Measurements from ENCODE around the gene NRSN2.

NRSN2 gene

DNA sequence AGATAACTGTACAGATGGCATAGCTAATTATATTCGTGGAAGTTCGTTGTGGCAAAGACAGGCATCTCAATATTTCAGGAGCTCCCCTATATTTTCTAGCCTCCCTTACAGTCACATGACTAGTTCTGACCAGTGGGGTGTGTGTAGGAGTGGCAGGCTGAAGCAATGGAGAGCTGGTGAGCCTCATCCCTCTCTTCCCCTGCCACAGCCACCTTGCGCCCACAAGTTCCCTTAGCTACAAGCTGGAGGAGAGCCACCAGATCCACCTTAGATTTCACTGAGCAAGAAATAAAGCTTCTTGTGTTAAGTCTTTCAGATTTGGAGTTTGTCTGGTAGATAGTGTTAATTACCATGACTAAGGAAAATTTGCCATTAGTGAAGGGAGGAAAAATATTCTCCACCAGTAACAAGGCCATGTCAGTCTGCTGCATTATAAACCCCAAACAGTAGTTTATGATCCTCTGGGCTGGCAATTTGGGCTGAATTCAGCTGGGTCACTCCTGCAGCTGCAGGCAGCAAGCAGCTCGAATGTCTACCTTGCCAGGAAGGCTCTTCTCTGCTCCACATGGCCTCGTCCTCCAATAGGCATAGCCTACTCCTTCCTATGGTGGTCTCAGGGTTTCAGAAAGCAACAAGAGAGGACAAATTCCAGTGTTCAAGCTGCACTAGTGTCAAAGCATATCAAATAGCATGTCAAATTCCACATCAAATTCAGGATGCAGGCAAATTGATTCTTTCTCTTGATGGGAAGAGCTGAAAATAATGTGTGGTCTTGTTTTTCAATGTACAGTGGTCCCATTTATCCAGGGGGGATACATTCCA is 53.8 kb downstream of the NRSN2 start:
- DNase-seq = no peak

DNA sequence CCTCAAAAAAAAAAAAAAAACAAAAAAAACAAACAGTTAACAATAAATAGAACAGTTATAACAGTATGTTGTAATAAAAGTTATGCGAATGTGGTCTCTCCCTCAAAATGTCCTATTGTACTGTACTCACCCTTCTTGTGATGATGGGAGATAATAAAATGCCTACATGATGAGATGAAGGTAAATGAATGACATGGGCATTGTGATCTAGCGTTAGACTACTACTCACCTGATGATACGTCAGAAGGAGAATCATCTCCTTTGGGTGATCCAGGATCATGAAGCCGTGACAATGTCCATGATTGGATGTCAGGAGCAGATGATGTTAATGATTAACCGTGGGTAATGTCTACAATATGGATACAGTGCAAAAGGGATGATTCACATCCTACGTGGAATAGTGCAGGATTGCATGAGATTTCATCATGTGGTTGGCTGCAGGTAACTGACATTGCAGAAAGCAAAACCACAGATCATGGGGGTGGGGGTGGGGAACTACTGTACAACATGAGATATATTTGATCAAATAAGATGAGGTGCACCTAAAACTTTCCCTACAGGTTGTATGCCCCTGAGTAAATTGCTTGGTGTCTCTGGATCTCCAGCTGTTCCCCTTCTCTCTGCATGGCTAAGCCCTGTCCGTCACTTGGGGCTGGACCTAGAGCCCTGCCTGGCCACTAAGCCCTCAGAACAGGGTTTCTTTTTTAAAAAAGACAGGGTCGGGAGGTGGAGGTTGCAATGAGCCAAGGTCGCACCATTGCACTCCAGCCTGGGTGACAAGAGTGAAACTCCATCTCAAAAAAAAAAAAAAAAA is 55.0 kb downstream of the NRSN2 start:
- peak; percentile 9 for DNase-seq

DNA sequence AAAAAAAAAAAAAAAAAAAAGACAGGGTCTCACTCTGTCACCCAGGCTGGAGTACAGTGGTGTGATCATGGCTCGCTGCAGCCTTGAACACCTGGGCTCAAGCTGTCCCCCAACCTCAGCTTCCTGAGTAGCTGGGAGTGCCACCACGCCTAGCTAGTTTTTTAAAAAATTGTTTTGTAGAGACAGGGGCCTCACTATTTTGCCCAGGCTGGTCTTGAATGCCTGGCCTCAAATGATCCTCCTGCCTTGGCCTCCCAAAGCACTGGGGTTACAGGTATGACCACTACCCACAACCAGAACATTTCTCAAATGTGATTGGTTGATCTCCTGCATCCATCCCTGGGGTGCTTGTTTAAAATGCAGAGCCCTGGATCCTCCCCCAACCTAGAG is 55.6 kb downstream of the NRSN2 start:
- DNase-seq = no peak

DNA sequence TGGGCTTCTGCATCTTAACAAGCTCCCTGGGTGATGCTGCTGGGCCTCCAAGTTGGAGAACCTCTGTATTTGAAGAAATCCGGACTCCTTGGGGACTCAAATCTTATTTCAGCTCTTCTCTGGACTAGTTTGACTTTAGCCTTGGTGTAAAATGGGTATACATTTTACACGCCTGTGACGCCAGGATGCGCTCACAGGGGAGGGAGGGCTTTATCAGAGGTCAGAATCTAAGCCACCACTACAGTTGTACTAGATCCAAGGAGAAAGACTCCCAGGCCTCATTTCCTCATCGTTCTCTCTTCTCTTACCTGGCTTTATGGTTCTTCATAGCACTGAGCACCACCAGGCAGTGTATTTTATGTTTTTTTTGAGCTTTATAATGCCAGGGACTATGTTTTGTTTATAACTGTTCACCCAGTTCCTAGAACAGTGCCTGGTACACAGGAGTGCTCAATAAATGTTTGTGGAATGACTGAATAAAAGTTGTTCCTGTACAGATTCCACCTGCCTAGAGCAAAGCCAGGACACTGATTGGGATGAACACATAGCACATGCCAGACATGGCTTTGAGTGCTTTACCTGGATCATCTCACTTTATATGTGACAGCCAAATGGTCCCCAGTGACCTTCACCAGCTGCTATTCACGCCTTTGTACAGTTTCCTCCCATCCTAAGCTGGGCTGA is 56.1 kb downstream of the NRSN2 start:
- DNase-seq = no peak

DNA sequence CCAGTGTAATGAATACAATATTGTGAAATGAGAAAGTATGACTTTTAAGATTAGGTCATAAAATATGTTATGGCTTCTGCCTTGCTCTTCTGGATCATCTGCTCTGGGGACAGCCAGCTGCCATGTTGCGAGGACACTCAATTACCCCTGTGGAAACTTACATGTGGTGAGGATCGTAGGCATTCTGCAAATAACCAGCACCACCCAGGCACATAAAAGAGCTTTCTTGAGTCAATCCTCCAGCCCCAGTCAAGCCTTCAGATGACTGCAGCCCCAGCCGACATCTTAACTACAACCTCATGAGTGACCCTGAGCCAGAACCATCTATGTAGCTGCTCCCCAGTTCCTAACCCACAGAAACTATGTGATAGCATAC is 56.7 kb downstream of the NRSN2 start:
- no peak for DNase-seq

DNA sequence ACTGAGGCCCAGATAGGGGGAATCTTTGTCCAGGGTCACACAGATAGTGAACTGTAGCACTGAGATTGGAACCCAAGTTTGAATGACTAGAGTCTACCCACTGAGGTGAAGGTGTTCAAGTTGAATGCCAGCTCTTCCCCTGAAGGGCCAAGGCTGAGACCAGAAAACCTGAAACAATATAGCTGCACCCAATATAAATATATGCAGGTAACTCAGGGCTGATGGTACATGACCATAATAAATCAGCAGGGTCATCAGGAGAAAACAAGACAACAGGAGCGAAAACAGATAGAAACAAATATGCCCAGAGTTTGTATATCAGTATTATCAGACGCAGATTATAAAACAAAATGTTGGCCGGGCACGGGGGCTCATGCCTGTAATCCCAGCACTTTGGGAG is 57.2 kb downstream of the NRSN2 start:
- no peak for DNase-seq

Data from CD4-positive, alpha-beta T cell treated with Interleukin-6 for 4 hours (primary cell).